Measurements from ENCODE around the gene LDLRAP1. TPM values are rescaled to one million over a fixed set of nuclear protein-coding genes. Genes with fewer than 3 reads are reported as not detected.

The LDLRAP1 gene
- total and polyA plus RNA-seq, 2 donors (not counting 1 experiment from before 2014, with no cell fraction given): 7.3 to 21.0 TPM

- H3K36me3 ChIP-seq (ENCODE audit: control insufficient read depth, insufficient read depth, low read length): no peaks in the 10 kb centered on the region
- no peak overlapping the region for H3K4me3 ChIP-seq (replicated peaks in 1 of 4; ENCODE audit: control extremely low read depth in 1 of 4, insufficient read depth in 1 of 4, low read depth in 3 of 4, low read length in 4 of 4)
- H4K20me1 ChIP-seq (ENCODE audit: control insufficient read depth, extremely low read depth, insufficient read depth, low read length): no peaks in the 10 kb centered on the region
- H3K4me1 ChIP-seq (ENCODE audit: control insufficient read depth, extremely low read depth, insufficient read depth, low read length): no peaks in the 10 kb centered on the region
- no peak overlapping the region for H3K4me2 ChIP-seq (ENCODE audit: extremely low read depth, insufficient read depth, low read length)
- no peak for TF ChIP-seq CTCF (conservative IDR thresholded peaks at IDR 0.05 in 1 of 2, IDR thresholded peaks at IDR 0.05 in 1 of 2; ENCODE audit: low read depth in 1 of 2, low read length in 2 of 2)
- no peaks in the 10 kb centered on the region for H3K79me2 ChIP-seq (ENCODE audit: control insufficient read depth, insufficient read depth, low read length)
- no peak overlapping the region for H2AFZ ChIP-seq (ENCODE audit: low read length)
- no peak overlapping the region for H3K27ac ChIP-seq (ENCODE audit: insufficient read depth, low read length)
- no peak overlapping the region for H3K9ac ChIP-seq (ENCODE audit: insufficient read depth, low read length)
- no peaks in the 10 kb centered on the region for H3K9me3 ChIP-seq (ENCODE audit: control insufficient read depth, insufficient read depth, low read depth, low read length)
- no peak for DNase-seq (ENCODE audit: low read depth in 2 of 2)
- peaks cover 21% of the 10 kb centered on the region for H3K27me3 ChIP-seq (ENCODE audit: control insufficient read depth, insufficient read depth, low read length)
Observed at GRCh38 chr1:25607123-25607522, 63.7 kb downstream of the LDLRAP1 start.

GRCh38 chr1:25608488-25609178 is 65.2 kb downstream of the LDLRAP1 start:
- Histone ChIP-seq H3K4me1 (ENCODE audit: control insufficient read depth, extremely low read depth, insufficient read depth, low read length) (no peaks in the 10 kb centered on the region), H3K9ac (ENCODE audit: insufficient read depth, low read length) (no peak overlapping the region), H3K4me2 (ENCODE audit: extremely low read depth, insufficient read depth, low read length) (peak overlapping the region; percentile 67), H3K27me3 (ENCODE audit: control insufficient read depth, insufficient read depth, low read length) (peaks cover 31% of the 10 kb centered on the region), H3K9me3 (ENCODE audit: control insufficient read depth, insufficient read depth, low read depth, low read length) (no peaks in the 10 kb centered on the region), H4K20me1 (ENCODE audit: control insufficient read depth, extremely low read depth, insufficient read depth, low read length) (no peaks in the 10 kb centered on the region), H2AFZ (ENCODE audit: low read length) (no peak overlapping the region), H3K4me3 (replicated peaks in 1 of 4; ENCODE audit: control extremely low read depth in 1 of 4, insufficient read depth in 1 of 4, low read depth in 3 of 4, low read length in 4 of 4) (peak overlapping the region in 2 of 4 experiments; percentile 1 to 28), H3K36me3 (ENCODE audit: control insufficient read depth, insufficient read depth, low read length) (no peaks in the 10 kb centered on the region), H3K27ac (ENCODE audit: insufficient read depth, low read length) (no peak overlapping the region), H3K79me2 (ENCODE audit: control insufficient read depth, insufficient read depth, low read length) (no peaks in the 10 kb centered on the region)
- DNase-seq (ENCODE audit: low read depth in 2 of 2): peak; percentile 56 to 75
- no peak for TF ChIP-seq EZH2 (IDR thresholded peaks at IDR 0.05; ENCODE audit: low read length, missing control alignments)
- TF ChIP-seq CTCF (conservative IDR thresholded peaks at IDR 0.05 in 1 of 2, IDR thresholded peaks at IDR 0.05 in 1 of 2; ENCODE audit: low read depth in 1 of 2, low read length in 2 of 2): peak; percentile 69 to 70

- no peaks in the 10 kb centered on the region for H3K4me1 ChIP-seq (ENCODE audit: control insufficient read depth, extremely low read depth, insufficient read depth, low read length)
- H3K36me3 ChIP-seq (ENCODE audit: control insufficient read depth, insufficient read depth, low read length): no peaks in the 10 kb centered on the region
- no peak for TF ChIP-seq CTCF (conservative IDR thresholded peaks at IDR 0.05 in 1 of 2, IDR thresholded peaks at IDR 0.05 in 1 of 2; ENCODE audit: low read depth in 1 of 2, low read length in 2 of 2)
- TF ChIP-seq EZH2 (IDR thresholded peaks at IDR 0.05; ENCODE audit: low read length, missing control alignments): no peak
- no peak overlapping the region for H3K4me3 ChIP-seq (replicated peaks in 1 of 4; ENCODE audit: control extremely low read depth in 1 of 4, insufficient read depth in 1 of 4, low read depth in 3 of 4, low read length in 4 of 4)
- no peaks in the 10 kb centered on the region for H3K9me3 ChIP-seq (ENCODE audit: control insufficient read depth, insufficient read depth, low read depth, low read length)
- peak in 1 of 2 donors; percentile 49 for DNase-seq (ENCODE audit: low read depth in 2 of 2)
- no peak overlapping the region for H3K9ac ChIP-seq (ENCODE audit: insufficient read depth, low read length)
- H3K27ac ChIP-seq (ENCODE audit: insufficient read depth, low read length): no peak overlapping the region
- H3K4me2 ChIP-seq (ENCODE audit: extremely low read depth, insufficient read depth, low read length): no peak overlapping the region
- no peaks in the 10 kb centered on the region for H4K20me1 ChIP-seq (ENCODE audit: control insufficient read depth, extremely low read depth, insufficient read depth, low read length)
- no peak overlapping the region for H2AFZ ChIP-seq (ENCODE audit: low read length)
- H3K79me2 ChIP-seq (ENCODE audit: control insufficient read depth, insufficient read depth, low read length): no peaks in the 10 kb centered on the region
- H3K27me3 ChIP-seq (ENCODE audit: control insufficient read depth, insufficient read depth, low read length): peaks cover 38% of the 10 kb centered on the region
Observed at GRCh38 chr1:25609921-25610320, 66.5 kb downstream of the LDLRAP1 start.

All from fibroblast of lung (primary cell).